CD4-positive, alpha-beta T cell treated with Interferon gamma for 1 hour (primary cell): Measurements from ENCODE around the gene SEC22C.
A peak's percentile ranks its signal among the peaks of the same experiment; 100 is the strongest.
"Not testable (repeated sequence)": the region's sequence is repeated elsewhere in the genome, so short reads cannot be mapped to it uniquely, and the experiment has no call there.

Experiments
- DNase-seq: peaks from one replicate; pipeline ENCODE4 v3.0.0-alpha.2; 2020

The SEC22C gene

DNA sequence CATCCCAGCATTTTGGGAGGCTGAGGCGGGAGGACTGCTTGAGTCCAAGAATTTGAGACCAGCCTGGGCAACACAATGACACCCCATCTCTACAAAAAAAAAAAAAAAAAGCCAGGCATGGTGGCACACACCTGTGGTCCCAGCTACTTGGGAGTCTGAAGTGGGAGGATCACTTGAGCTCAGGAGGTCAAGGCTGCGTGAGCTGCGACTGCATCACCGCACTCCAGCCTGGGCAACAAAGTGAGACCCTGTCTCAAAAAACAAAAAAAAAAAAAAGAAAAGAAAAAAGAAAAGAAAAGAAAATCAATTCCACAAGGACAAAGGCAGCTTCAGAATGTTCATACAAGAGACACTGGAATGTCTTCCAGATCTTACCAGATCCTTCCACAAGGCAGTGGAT is 2.4 kb downstream of the SEC22C start:
- not testable (repeated sequence) for DNase-seq

DNA sequence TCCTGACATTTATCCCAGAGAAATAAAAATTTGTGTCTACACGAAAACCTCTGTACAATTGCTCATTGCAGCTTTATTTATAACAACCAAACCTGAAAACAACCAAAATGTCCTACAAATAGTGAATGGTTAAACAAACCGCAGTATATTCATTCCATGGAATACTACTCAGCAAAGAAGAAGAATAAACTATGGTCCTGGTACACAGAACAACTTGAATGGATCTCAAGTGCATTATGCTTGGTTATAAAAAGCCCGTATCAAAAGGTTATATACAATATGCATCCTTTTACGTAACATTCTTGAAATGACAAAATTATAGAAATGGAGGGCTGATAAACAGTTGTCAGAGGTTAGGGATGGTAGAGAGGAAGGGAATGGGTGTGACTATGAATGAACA is 3.7 kb downstream of the SEC22C start:
- DNase-seq = no peak

DNA sequence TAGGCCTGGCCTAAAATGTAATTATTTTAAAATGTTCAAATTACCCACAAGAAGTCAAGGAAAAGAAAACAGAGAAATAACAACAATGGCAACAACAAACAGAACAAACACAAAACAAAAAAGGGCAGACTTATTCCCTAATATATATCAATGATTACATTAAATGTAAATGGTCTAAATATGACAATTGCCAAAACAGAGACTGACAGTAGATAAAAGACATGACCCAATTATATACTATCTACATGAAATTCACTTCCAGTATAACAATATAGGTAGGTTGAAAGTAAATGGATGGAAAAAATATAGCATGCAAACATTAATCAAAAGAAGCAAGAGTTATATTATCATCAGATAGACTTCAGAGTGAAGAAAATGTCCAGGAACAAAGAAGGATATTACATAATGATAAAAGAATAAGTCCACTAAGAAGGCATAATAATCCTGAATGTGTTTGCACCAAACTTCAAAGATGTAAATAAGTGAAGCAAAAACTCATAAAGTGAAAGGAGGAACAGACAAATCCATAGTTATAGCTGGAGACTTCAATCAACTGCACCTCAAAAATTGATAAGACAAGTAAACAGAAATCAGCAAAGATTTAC is 6.5 kb downstream of the SEC22C start:
- no peak for DNase-seq

DNA sequence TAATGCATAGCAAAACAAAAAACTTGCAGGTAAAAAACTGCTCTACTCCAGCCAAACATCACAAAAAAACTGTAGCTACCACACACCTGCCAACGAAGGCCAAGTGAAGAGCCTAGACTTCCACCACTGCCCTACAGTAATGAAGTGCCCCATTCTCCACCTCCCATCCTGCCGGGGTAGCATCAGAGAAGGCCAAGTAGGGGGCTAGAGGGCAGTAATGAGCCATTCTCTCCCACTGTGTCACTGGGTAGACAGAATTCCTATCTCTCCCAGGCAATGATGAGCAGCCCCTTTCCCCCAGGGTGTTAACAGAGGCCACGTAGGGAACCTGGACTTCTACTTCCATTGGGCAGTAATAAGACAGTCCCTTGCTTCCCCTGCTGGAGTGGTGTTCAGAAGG is 9.5 kb downstream of the SEC22C start:
- peak; percentile 14 for DNase-seq

DNA sequence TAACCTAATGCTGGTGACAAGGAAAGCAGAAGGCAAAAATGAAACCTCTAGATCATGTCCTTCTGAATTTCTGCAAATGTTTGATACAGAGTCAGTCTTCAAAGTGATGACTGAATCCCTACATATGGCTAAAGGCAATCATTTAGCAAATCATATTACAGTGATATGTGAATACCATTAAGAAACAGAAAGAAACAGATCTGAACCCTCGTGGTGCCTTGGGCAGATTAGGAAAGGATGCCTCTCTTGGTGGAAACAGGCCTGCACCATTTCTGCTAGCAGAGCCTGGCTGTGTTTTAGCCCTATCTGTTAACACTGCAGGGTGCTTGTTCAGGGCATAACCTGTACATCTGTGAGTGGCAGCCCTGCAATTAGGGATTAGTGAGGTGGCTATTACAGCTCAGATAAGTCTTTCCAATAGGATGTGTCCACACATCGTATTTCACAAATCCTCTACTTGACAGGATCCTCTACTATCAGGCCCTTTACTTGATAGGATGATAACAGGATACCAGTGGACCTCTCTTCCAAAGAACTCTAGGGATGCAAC is 12.1 kb downstream of the SEC22C start:
- DNase-seq = no peak

DNA sequence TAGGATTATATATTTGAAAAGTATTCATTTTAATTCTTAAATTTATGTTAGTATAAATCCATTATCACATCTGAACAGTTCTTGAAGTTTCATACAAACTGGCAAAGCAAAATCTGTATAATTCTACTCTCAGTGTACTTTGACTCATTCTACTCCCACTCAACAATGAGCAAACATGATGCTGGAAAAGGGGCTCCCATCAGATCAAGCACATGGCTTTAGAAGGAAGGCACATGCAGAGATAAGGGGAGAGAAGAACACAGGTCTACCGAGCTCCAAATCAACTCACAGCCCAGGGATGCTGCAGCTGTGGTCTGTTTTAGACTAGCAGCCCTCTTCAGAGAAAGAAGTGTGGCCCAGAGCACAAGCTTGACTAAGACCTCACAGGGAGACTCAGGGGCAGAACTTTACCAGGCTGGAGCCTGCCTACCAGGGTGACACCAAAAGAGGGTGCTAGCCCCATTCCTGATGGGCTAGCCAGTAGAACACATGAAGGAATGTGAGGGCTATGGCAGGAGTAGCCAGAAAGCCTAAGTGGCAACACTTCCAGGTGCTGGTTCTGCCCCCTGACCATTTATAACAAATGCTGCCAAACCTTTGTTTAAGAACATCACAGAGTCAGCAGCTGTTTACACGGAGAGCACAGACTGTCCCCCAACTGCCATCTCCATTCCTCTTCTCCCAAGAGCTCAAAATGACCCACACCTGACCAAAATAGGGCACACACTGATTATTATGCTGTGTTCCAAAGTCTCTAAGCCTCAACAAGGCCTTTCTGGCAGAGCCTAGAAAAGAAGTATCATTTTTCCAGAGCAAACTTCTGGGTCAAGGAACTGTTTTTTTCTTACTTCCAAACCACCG is 19.5 kb downstream of the SEC22C start:
- DNase-seq = no peak

DNA sequence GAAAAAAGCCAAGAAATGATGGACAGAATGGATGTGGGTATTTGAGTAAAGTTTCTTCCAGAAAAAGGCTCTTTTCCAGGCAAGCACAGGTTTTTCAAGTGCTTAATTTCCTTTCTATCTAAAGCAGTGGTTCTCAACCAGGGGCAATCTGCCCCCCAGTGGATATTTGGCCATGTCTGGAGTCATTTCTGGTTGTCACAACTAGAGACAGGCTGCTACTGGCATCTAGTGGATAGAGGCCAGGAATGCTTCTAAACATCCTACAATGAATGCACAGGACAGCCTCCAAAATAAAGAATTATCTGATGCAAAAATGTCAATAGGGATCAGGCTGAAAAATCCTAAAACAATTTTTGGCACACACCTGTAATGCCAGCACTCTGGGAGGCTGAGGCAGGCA is 23.9 kb downstream of the SEC22C start:
- peak; percentile 23 for DNase-seq

DNA sequence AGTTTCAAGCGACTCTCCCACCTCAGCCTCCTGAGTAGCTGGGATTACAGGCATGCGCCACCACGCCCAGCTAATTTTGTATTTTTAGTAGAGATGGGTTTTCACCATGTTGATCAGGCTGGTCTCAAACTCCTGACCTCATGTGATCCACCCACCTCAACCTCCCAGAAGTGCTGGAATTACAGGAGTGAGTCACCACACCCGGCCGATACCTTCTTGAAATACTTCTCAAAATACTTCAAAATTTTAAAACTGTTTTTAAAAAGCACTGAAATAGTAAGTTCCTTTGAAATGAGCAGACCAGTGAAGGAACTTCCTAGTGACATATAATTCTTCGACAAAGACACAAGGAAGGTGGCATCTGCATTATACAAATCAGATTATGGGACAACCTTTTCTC is 24.9 kb downstream of the SEC22C start:
- DNase-seq = not testable (repeated sequence)

DNA sequence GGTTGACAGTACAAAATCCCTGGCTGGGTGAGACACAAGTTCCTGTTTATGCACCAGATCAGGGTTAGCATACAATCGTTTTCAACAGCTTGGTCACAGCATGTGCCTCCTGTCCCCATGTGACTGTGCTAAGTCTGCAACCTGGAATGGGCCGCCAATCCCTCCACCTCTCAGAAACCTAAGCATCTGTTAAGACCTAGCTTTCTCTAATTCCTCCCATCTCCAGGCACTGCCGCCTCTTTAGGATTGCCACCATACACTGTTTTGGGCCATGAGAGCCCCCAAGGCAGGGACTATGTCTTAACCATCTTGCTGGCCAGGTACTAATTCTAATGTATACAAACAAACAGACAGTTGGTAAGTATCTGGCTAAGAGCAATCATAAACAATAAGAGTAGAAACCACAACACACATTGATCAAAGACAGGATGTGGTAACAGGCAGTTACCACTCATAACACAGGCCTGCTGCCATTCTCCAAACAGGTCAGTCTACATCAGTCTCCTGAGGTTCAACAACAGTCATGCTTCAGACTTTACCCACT is 25.6 kb downstream of the SEC22C start:
- peak; percentile 15 for DNase-seq

DNA sequence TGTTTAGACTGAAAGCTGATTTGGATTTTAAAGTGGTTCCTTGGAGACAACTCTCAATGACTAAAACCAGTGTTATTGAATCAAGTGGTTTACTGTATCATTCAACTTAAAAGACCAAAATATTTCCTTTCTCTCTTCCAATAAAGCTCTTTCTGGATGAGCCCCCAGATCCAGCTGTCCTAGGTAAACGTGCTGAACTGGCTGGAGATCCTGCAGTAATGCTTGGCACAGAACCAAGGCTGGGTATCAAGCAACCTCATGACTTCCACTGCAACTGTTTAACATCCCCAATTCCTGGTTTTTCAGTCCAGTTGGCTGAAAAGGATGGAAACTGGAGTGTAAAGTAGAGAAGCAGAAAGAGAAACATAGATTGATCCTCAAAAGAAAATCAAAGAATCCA is 28.9 kb downstream of the SEC22C start:
- no peak for DNase-seq

DNA sequence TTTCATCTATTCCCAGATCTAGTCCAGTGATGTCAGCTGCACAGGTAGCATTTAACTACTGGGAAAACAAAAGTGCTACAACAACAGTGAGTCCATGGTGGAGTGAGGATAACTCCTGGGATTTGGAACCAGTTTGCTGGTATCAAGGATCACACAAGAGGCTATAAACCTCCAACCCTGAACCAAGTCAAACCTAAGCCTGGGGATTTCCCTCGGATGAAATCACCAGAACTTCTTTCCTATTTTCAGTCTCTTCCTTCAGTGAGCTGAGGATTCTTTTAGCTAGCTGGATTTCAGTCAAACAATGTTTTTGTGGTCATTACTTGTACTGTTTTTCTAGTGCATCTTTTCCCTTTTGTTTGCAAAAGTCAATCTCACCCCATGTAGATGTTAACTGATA is 31.5 kb downstream of the SEC22C start:
- DNase-seq = no peak

DNA sequence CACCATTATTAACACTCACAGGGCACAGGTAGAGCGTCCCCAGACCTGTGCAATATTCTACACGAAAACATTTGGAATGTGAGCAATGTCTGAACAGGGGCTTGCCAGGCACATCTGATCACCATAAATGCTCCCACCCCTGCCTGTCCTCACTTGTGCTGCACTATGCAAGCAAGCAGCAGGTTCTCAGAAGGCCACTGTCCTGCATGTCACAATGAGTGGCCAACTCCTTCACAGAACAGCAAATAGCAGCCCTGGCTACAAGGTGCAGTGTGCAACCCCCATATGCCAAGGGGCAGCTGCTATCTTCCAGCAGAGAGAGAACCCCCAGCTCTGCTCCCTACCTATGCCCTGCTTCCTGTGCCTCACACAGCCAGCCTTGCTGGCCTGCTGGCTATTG is 32.6 kb downstream of the SEC22C start:
- DNase-seq = no peak

DNA sequence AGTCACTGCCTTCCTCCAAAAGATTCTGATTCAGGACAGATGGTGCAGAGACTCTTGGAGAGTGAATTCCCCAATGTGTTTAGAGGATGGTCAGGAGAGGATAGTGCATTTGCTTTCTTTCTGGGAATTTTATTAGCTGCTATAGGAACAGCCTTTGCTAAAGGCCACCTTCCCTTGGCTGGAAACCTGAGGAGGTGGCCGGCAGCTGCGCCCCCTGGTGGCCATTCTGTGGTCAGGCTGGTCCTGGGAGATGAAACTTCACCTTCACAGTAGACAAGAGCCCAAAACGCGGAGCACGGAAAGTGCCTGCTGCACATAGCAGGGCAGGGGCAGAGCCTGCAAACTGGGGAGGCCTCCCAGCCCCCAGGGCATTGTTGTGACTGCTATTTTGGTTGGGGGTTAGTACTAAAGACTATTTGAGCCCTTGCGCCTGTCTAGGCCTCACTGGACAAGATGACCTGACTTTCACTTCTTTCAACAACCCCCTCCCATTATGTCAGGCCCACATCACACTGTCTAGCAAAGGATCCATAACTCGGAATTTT is 34.3 kb downstream of the SEC22C start:
- DNase-seq = peak; percentile 46

DNA sequence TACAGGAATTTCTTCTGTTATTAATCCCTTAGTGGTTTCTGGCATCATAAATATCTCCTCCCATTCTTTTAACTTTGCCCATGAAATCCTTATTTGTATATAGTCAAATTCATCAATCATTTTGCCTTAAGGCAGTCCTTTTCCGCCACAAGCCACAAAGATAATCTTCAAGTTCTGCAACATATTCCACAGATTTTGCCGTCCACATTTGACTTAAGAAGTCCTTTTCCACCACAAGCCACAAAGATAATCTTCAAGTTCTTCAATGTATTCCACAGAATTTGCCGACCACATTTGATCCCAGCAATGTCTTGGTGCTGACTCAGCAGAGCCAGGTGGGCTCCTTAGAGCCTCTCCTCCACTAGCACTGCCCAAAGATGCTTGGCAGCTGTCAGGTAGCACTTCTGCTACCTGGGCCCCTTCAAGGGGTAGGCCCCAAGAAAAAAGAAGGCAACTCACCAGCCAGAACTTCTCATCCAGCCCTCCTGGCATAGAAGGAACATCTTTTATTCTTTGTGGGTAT is 35.0 kb downstream of the SEC22C start:
- no peak for DNase-seq

DNA sequence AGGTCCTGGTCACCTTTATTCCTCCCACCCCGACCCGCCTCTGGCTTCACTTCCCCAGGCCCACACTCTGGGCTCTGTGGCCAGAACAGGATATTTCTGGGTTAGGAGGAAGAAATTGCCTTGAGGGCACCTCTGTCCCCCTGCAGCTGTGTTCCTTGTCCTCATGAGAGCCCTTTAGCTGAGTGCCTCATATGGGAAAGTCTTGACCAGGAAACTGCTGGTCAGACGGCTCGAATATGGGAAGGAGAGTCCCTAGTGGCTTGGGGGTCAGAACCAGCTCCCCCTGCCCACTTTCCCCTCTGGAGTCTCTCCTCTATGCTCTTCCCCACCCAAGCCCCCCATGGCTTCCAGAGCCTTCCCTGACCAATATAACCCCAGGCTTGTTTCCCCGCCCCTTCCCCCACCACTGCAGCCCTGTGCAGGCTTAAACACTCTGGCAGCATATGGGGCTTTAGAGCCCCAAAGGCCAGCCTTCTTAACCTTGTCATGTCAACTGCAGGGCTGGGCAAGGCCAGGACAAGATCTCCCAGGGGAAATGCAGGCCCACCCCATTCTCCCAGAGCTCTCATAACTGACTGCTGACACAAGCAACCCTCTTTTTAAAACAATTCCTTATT is 36.4 kb downstream of the SEC22C start:
- DNase-seq = no peak

DNA sequence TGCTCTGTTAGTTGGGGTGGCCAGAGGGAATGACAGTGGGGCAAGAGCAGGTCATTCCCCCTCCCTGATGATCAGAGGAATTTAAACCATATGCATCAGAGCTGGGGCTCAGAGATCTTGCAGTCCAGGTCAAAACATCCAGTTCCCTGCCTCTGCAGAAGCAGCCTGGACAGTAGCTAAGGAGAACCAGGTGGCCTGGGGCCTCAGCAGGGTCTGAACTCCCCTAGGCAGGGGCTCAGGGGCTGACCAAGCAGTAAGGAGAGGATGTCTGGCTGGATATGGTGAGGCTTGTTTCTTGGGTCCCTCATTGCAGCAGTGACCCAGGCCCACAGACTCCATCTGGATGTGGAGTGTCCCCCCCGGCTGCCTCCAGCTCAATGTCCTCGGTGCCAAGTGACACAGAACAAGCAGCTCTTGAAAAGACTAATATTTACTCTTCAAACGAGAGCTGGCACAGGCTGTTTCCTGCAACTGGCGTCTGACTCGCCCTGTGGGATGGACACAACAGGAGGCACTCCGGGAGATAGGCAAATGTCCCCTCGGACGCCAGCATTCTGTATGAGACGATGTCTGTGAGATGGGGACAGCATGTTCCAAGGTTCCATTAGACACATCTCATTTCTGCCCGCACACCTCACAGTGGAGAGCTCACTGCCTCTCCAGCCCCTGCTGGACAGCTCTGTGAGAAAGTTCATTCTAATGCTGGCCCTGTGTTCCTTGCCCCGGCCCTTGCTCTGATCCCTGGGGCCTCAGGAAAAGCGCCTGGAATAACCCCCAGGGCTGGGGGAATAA is 37.1 kb downstream of the SEC22C start:
- DNase-seq = no peak

DNA sequence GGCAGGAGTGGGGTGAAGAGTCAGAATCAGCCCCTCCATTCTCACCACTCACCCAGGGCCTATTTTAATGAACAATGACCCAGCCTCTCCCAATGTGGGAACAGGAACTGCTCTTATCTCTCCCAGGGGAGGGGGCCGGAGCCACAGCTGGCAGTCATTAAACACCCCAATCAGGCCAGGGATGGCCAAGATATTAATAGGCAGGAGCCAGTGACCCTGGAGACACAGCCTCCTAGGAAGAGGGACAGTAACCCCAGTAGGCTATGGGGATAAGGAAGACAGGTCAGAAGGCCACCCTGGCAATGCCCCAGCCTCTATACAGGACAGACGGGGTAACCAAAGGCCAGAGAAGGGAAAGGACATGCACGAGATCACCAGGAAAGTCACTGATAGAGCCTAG is 40.7 kb downstream of the SEC22C start:
- DNase-seq = no peak

DNA sequence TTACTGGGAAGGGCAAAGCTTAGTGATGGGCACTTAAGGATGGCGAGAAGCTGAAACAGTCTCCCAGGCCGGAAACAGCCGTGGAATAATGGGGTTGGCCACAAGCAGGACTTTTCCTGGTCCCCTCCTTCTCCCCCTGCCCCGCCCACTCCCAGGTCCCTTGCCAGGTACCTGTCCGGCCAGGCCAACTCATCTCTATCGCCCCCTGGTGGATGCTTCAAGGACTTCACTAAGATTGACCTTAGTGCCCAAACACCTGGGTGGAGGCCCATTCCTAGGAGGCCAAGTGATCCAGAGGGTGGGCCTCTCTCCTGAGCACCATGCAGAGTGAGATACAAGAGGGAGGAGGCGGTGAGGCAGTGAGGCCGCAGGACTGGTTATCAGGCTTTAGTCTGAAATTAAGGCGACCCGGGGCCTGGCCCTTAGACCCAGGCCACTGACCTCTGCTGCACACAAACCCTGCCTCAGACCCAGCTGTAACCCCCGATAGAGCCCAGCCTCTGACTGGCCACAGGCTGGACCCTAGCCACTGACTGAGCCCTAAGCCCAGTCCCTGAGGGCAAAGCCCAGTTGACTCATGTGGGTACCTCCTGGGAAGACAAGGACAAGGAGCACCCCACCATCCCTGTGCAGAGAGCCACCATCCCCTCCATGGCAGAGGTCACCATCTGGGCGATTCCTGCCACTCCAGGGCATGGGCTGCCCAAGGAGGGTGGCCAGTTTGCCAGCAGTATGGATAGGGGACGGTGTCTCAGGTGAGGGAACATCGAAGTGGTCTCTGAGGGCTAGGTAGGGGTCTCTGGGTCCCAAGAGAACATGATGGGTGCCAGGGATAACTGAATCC is 41.7 kb downstream of the SEC22C start:
- DNase-seq = peak; percentile 42

DNA sequence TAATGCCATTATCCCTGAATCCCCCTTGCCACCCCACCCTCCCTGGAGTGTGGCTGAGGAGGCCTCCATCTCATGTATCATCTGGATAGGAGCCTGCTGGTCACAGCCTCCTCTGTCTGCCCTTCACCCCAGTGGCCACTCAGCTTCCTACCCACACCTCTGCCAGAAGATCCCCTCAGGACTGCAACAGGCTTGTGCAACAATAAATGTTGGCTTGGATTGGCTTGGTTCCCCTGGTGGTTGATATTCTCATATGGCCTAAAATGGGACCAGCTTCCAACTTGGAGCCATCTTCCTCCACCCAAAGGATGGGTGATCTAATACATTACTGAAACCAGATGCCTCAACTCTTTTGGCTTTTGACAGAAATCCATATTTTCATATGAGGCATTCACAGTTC is 44.4 kb downstream of the SEC22C start:
- DNase-seq = no peak

DNA sequence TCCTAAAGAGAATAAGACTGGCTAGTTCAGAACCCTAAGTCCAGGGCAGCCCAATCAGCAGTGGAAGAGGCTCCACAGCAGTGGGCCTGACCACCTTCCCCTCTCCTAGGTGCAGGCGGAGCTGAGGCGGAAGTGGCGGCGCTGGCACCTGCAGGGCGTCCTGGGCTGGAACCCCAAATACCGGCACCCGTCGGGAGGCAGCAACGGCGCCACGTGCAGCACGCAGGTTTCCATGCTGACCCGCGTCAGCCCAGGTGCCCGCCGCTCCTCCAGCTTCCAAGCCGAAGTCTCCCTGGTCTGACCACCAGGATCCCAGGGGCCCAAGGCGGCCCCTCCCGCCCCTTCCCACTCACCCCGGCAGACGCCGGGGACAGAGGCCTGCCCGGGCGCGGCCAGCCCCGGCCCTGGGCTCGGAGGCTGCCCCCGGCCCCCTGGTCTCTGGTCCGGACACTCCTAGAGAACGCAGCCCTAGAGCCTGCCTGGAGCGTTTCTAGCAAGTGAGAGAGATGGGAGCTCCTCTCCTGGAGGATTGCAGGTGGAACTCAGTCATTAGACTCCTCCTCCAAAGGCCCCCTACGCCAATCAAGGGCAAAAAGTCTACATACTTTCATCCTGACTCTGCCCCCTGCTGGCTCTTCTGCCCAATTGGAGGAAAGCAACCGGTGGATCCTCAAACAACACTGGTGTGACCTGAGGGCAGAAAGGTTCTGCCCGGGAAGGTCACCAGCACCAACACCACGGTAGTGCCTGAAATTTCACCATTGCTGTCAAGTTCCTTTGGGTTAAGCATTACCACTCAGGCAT is 45.6 kb downstream of the SEC22C start:
- DNase-seq = peak; percentile 16
